K562 (cell line): Measurements from ENCODE around the gene MCRS1. TPM values are rescaled to one million over a fixed set of nuclear protein-coding genes. Genes with fewer than 3 reads are reported as not detected.
A peak's percentile ranks its signal among the peaks of the same experiment; 100 is the strongest.

ENCODE experiments used
- ATF7 ChIP-seq: fragments of 450-650 bp; IDR thresholded peaks from 2 replicates; pipeline ENCODE4 v1.7.1; 2014; ENCODE audit warnings: mild to moderate bottlenecking, moderate library complexity
- BACH1 ChIP-seq: fragments of 200-800 bp; sonication (Bioruptor generic); IDR thresholded peaks from 2 replicates; pipeline ENCODE4 v1.6.1; 2016; ENCODE audit warnings: missing genetic modification characterization, missing compliant biosample characterization
- BRD9 ChIP-seq: fragments of 450-650 bp; IDR thresholded peaks from 2 replicates; pipeline ENCODE4 v1.6.1; 2018; ENCODE audit warnings: low read depth; ENCODE audit not compliant: partially characterized antibody
- CHAMP1 ChIP-seq: fragments of 450-650 bp; IDR thresholded peaks from 2 replicates; pipeline ENCODE4 v1.6.1; 2016; ENCODE audit warnings: mild to moderate bottlenecking
- CREBBP ChIP-seq: IDR thresholded peaks from one replicate; pipeline ENCODE4 v1.6.1; 2012; ENCODE audit warnings: low read depth, mild to moderate bottlenecking, control low read depth, inconsistent platforms, low read length
- FOXA1 ChIP-seq: fragments of 450-650 bp; IDR thresholded peaks from 2 replicates; pipeline ENCODE4 v1.6.1; 2016; ENCODE audit warnings: mild to moderate bottlenecking, borderline replicate concordance
- FUS ChIP-seq: fragments of 200-400 bp; formaldehyde crosslinking; optimal IDR thresholded peaks from 2 replicates; pipeline ENCODE3; 2017; ENCODE audit warnings: low read depth, low read length
- GTF2A2 ChIP-seq: IDR thresholded peaks from 2 replicates; pipeline ENCODE4 v1.6.1; 2016; ENCODE audit warnings: mild to moderate bottlenecking, missing genetic modification characterization, missing compliant biosample characterization
- NELFE ChIP-seq: IDR thresholded peaks from 2 replicates; pipeline ENCODE4 v1.6.1; 2011; ENCODE audit warnings: mild to moderate bottlenecking; ENCODE audit not compliant: insufficient read depth, insufficient read length
- NFRKB ChIP-seq: fragments of 450-650 bp; IDR thresholded peaks from 2 replicates; pipeline ENCODE4 v1.6.1; 2016; ENCODE audit warnings: low read depth
- NFYB ChIP-seq: IDR thresholded peaks from 2 replicates; pipeline ENCODE4 v1.6.1; 2011; ENCODE audit warnings: mild to moderate bottlenecking, moderate library complexity; ENCODE audit not compliant: insufficient read length; ENCODE audit errors: extremely low read depth
- TCF7 ChIP-seq: sonication (generic); IDR thresholded peaks from 2 replicates; pipeline ENCODE4 v1.6.1; 2016; ENCODE audit warnings: antibody characterized with exemption, borderline replicate concordance
- ZBTB33 ChIP-seq: sonication (generic); formaldehyde crosslinking; IDR thresholded peaks from 2 replicates; pipeline ENCODE4 v1.8.1; 2023; ENCODE audit warnings: mild to moderate bottlenecking, missing genetic modification reagents
- ZBTB7A ChIP-seq: IDR thresholded peaks from 2 replicates; pipeline ENCODE4 v1.6.1; 2011; ENCODE audit warnings: low read depth, mild to moderate bottlenecking, low read length, moderate library complexity, borderline replicate concordance; ENCODE audit not compliant: control insufficient read depth
- ZNF143 ChIP-seq: sonication (generic); formaldehyde crosslinking; IDR thresholded peaks from 2 replicates; pipeline ENCODE4 v1.9.0; 2022; ENCODE audit warnings: mild to moderate bottlenecking, missing genetic modification reagents
- polyA plus RNA-seq, 8 experiments: library from polyadenylated mRNA; depleted of rRNA in 4 of 8; stranded (reverse) in 5 of 8; unstranded in 3 of 8; fragments of >200 nt; fragmentation: Nextera tagmentation in 2 of 8; fragmentation: Illumina TruSeq in 1 of 8; extraction: Ambion mirVana in 2 of 8; extraction: Trizol in 1 of 8; gene quantifications; 2 replicates each; pipeline versions ENCODE4 v1.2.1 to v1.2.3, GENCODE V29; 2011 to 2014; ENCODE audit warnings: inconsistent platforms in 1 of 8, missing spikeins in 1 of 8
- total RNA-seq, 7 experiments: library from RNA; depleted of rRNA in 6 of 7; stranded (reverse); fragments of >200 nt in 6 of 7; fragmentation: Illumina TruSeq in 2 of 7; extraction: Trizol in 2 of 7; gene quantifications; 2 replicates each; pipeline versions ENCODE4 v1.2.1 to v1.2.3, GENCODE V29; 2011 to 2021; ENCODE audit warnings: low replicate concordance in 1 of 7
- TF ChIP-seq, protein P1 (sequence below): fragments of 250-450 bp; sonication (Bioruptor Pico); IDR thresholded peaks from 2 replicates; pipeline ENCODE4 v1.8.0; 2021; ENCODE audit warnings: borderline replicate concordance, mild to moderate bottlenecking, moderate library complexity; ENCODE audit not compliant: poor library complexity, severe bottlenecking
- TF ChIP-seq, protein P2 (sequence below): fragments of 250-450 bp; sonication (Bioruptor Pico); IDR thresholded peaks from 2 replicates; pipeline ENCODE4 v1.5.0; 2020; ENCODE audit warnings: mild to moderate bottlenecking, borderline replicate concordance

Gene MCRS1
- total and polyA plus RNA-seq, 9 of the 15 experiments (the other 6 are each of a cell fraction or from before 2014, with no cell fraction given): 50.0 to 100 (median 73.2) TPM

DNA sequence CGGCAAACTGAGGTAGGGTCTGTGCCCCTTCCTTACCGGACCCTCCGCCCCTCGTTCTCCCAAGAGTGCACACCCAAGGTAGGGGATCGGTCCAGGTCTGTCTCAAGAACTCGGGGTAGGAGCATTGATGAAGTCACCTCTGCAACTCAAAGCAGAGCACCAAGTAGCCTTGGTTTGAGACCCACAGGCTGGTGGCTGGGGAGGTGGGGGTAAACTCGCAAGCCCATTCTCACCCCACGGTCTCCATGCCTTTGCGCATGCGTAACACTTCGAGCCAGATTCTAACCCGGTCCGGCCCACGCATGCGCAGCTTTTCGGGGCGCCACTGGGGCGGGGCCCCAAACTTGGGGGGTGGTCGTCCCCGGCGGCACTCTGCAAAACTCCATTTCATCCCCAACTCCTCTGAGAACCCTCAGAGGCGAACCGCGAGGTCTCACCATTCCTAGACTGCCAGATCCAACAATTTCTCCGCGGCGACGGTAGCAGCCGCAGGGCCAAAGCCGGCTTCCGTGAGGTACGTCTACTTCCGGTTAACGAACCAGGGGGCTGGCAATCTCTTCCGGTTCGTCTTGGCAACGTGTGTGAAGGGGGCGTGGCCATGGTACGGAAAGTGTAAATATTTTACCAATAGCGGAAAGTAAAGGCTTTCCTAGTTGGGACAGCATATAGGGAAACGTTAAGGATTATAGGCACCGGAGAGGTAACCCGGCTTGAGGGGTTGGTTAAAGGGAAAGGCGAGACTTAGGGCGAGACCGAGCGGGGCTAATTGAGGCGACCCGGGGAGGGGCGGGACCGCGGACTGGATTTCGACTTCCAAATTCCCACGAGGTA lies at the start of gene MCRS1 (continued):
- TF ChIP-seq FOXA1 (no peak), NELFE (no peak), CHAMP1 (no peak), NFRKB (0 out of 2 replicates have a peak, but pooled peaks have one; percentile 18), FUS (no peak), ZBTB33 (CRISPR knock-in tag) (no peak), CREBBP (no peak), ZNF143 (CRISPR knock-in tag) (0 out of 2 replicates have a peak, but pooled peaks have one; percentile 35), ZBTB7A (peak; percentile 80), BRD9 (no peak), ATF7 (peak; percentile 81), TCF7 (no peak; the same call in 1 of the 2 replicates), NFYB (no peak), BACH1 (no peak), GTF2A2 (tag) (no peak)
- TF ChIP-seq, protein P1, sequence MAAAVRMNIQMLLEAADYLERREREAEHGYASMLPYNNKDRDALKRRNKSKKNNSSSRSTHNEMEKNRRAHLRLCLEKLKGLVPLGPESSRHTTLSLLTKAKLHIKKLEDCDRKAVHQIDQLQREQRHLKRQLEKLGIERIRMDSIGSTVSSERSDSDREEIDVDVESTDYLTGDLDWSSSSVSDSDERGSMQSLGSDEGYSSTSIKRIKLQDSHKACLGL (CRISPR knock-in tag): peak; percentile 51
- TF ChIP-seq, protein P2, sequence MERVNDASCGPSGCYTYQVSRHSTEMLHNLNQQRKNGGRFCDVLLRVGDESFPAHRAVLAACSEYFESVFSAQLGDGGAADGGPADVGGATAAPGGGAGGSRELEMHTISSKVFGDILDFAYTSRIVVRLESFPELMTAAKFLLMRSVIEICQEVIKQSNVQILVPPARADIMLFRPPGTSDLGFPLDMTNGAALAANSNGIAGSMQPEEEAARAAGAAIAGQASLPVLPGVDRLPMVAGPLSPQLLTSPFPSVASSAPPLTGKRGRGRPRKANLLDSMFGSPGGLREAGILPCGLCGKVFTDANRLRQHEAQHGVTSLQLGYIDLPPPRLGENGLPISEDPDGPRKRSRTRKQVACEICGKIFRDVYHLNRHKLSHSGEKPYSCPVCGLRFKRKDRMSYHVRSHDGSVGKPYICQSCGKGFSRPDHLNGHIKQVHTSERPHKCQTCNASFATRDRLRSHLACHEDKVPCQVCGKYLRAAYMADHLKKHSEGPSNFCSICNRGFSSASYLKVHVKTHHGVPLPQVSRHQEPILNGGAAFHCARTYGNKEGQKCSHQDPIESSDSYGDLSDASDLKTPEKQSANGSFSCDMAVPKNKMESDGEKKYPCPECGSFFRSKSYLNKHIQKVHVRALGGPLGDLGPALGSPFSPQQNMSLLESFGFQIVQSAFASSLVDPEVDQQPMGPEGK: no peak
